OCI-LY3 (cell line): ENCODE data around the gene ADGRG2.

Experiments
- CTCF ChIP-seq: fragments of 200-600, 300-600 bp; sonication (generic); IDR thresholded peaks from 2 replicates; pipeline ENCODE4 v1.5.1; 2014; ENCODE audit warnings: antibody characterized with exemption, low read length, low read depth
- EZH2phosphoT487 ChIP-seq: fragments of 200-600 bp; shearing (Covaris generic); IDR thresholded peaks from 2 replicates; pipeline ENCODE4 v1.6.1; 2018; ENCODE audit warnings: antibody characterized with exemption, mixed run types, low read depth

- no peak for TF ChIP-seq CTCF
- no peak for TF ChIP-seq EZH2phosphoT487
These were observed 127.0 kb downstream of the ADGRG2 start for GRCh38 chrX:18995221-18995620.
